Fibroblast of mammary gland (primary cell): ENCODE results near the gene PPP1R12C.

Source experiments
- DNase-seq: peaks from one replicate; pipeline ENCODE4 v3.0.0-alpha.2; 2010; ENCODE audit warnings: low read depth
- H3K4me3 ChIP-seq: 2 replicates; pipeline ENCODE4 v1.5.1; 2011; ENCODE audit warnings: low read depth, mild to moderate bottlenecking, low read length, moderate library complexity; ENCODE audit not compliant: control insufficient read depth
- TF ChIP-seq, protein P1 (sequence below): conservative IDR thresholded peaks from 2 replicates; pipeline ENCODE4 v1.5.1; 2011; ENCODE audit warnings: low read depth, low read length, inconsistent platforms; ENCODE audit not compliant: control insufficient read depth, insufficient read depth

PPP1R12C gene

DNA sequence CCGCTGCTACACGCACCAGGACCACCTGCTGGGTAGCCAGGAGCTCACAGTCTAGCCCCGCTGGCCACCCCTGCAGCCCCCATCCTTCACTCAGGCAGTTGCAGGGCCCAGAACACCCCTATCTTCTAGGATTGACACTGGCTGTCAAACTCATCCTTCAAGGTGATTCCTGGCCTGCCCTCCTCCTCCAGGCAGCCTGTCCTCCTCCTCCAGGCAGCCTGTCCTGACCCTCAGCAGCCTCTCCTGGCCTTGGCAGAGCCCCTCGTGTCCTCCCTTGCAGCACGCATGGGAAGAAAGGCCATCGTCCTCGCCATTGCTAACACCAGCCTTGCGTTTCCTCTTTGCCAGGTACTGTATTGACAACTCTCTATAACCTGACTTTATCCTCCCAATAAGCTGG, 45.5 kb downstream of the PPP1R12C start:
- TF ChIP-seq, protein P1, sequence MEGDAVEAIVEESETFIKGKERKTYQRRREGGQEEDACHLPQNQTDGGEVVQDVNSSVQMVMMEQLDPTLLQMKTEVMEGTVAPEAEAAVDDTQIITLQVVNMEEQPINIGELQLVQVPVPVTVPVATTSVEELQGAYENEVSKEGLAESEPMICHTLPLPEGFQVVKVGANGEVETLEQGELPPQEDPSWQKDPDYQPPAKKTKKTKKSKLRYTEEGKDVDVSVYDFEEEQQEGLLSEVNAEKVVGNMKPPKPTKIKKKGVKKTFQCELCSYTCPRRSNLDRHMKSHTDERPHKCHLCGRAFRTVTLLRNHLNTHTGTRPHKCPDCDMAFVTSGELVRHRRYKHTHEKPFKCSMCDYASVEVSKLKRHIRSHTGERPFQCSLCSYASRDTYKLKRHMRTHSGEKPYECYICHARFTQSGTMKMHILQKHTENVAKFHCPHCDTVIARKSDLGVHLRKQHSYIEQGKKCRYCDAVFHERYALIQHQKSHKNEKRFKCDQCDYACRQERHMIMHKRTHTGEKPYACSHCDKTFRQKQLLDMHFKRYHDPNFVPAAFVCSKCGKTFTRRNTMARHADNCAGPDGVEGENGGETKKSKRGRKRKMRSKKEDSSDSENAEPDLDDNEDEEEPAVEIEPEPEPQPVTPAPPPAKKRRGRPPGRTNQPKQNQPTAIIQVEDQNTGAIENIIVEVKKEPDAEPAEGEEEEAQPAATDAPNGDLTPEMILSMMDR, result no peak
- DNase-seq, result no peak
- H3K4me3 ChIP-seq, result no peak overlapping the region

DNA sequence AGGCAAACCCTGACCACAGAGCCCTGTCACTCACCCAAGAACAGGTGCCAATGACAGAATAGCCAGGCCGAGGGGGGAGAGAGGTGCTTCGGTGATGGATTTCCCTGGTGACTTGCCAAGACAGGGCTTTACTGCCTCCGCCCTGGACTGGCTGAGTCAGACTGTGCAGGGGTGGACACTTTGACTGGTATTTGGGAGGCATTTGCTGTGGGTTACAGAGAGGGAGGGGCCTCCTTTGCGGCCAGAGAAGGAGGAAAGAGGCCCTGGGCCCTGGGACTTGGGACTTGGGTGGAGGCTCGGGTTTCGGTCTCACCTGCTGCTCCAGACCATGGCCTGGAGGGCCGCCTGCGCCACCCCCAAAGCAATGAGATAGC, 46.3 kb downstream of the PPP1R12C start:
- no peak overlapping the region for H3K4me3 ChIP-seq
- TF ChIP-seq, protein P1, result no peak
- peak; percentile 74 for DNase-seq

DNA sequence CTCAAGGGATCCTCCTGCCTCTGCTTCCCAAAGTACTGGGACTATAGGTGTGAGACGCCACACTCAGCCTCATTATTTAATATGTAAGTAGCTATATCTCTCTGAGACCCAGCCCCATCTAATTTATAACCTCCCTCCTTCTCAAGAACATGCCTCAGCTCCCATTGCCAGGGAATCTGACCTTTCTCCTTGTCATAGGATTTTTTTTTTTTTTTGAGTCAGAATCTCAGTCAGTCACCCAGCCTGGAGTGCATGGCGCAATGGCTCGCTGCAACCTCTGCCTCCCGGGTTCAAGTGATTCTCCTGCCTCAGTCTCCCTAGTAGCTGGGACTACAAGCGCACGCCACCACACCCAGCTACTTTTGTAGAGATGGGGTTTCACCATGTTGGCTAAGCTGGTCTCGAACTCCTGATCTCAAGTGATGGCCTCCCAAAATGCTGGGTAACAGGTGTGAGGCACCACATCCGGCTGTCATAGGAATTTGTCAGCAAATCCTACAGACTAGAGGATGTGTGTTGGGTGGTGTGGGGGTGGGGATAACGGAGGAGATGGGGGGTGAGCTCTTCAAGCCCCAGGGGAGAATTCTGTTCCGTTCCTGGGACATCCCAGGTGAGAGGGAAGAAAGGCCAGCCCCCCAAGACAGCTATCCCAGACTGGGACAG, 46.8 kb downstream of the PPP1R12C start:
- H3K4me3 ChIP-seq, result no peak overlapping the region
- TF ChIP-seq, protein P1, result no peak
- peak; percentile 18 for DNase-seq

DNA sequence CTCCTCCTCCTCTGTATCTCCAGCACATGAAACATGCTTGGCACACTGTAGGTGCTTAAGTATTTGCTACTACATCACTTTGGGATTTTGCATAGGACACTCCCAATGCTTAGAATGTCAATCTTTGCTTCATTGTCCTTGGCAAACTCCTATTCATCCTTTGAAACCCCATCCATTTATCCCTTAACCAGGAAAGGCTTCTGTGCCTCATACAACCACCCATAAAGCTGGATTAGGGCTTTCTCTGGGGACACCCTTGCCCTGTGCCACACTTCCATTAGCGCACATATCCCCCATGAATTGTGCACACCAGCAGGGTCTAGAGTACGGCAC, 47.6 kb downstream of the PPP1R12C start:
- DNase-seq, result no peak
- H3K4me3 ChIP-seq, result no peak overlapping the region
- TF ChIP-seq, protein P1, result no peak

DNA sequence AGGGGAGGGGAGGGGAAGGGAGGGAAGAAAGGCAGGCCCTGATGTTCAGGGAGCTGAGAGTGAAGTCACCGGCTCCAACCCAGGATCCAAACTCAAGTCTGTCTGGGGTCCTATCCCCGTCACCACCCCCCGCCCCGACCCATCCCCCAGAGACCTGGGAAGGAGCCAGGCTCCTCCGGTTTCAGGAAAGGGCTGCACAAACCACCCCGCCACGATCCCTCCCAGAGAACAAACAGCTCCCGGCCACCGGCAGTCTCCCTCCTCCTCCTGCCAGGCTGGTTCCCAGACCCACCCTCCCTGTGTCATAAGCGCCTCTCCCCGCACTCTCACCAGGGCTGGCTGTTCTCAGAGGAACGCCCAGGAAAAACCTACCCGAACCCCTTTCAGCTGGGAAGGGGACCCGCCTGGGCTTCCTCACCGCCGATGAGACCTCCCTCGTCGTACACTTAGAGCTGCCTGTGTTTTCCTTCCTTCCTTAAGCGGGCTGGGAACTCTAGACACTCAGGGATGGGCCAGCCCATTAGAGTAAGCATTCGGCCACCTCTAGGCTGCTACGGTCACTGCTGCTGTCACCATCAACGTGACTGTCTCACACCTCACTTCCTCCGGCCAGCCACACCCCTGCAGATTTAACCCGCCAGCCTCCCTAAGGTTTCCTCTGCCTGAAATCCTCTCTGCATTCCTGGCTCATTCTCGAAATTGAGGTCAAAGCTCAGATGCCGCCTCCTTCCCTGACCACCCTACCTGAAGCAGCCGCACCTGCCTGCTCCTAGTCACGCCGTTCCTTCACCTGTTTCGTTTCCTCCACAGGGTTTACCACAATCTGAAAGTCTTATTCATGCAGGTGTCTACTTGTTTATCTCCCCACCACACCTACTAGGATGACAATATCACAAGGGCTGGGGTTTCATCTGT, 48.2 kb downstream of the PPP1R12C start:
- TF ChIP-seq, protein P1, result no peak
- H3K4me3 ChIP-seq, result no peak overlapping the region
- peak; percentile 21 for DNase-seq

DNA sequence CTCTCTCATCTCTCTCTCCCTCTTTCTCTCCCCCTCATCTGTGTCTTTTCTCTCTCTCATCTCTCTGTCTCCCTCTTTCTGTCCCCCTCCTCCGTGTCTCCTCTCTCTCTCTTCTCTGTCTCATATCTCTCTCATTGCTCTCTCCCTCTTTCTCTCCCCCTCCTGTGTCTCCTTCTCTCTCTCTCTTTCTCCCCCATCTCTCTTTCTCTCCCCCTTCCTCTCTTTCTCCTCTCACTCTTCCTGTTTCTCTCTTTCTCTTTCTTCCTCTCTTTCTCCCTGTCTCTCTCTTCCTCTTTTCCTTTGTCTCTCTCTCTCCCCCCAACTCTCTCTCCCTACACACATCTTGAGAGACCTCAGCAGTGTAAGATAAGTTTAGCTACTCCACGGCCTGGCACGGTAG, 49.6 kb downstream of the PPP1R12C start:
- TF ChIP-seq, protein P1, result no peak
- no peak overlapping the region for H3K4me3 ChIP-seq
- no peak for DNase-seq
